Trophoblast cell (in vitro differentiated cells and primary cell): ENCODE data around the gene ULK4.
"Not testable (repeated sequence)": the region's sequence is repeated elsewhere in the genome, so short reads cannot be mapped to it uniquely, and the experiment has no call there.

Experiments
- DNase-seq, 2 donors: peaks; one replicate each; pipeline ENCODE4 v3.0.0-alpha.2; 2016
- H2AFZ ChIP-seq: 2 replicates; pipeline ENCODE4 v1.6.1; 2013; ENCODE audit warnings: low read length, moderate library complexity, mild to moderate bottlenecking; ENCODE audit not compliant: insufficient read depth, poor library complexity
- H2AK5ac ChIP-seq: 2 replicates; pipeline ENCODE4 v1.6.1; 2013; ENCODE audit warnings: mild to moderate bottlenecking, low read length
- H2BK120ac ChIP-seq: 2 replicates; pipeline ENCODE4 v1.6.1; 2013; ENCODE audit warnings: low read length, mild to moderate bottlenecking, moderate library complexity; ENCODE audit not compliant: insufficient read depth, poor library complexity
- H2BK12ac ChIP-seq: 2 replicates; pipeline ENCODE4 v1.6.1; 2013; ENCODE audit warnings: mild to moderate bottlenecking, low read length, moderate library complexity
- H2BK5ac ChIP-seq: 2 replicates; pipeline ENCODE4 v1.6.1; 2013; ENCODE audit warnings: low read length, low read depth, moderate library complexity, mild to moderate bottlenecking; ENCODE audit not compliant: poor library complexity
- H3K14ac ChIP-seq: 2 replicates; pipeline ENCODE4 v1.6.1; 2013; ENCODE audit warnings: mild to moderate bottlenecking, low read length
- H3K18ac ChIP-seq: 2 replicates; pipeline ENCODE4 v1.6.1; 2013; ENCODE audit warnings: mild to moderate bottlenecking, low read length
- H3K23ac ChIP-seq: 2 replicates; pipeline ENCODE4 v1.6.1; 2013; ENCODE audit warnings: low read length
- H3K27ac ChIP-seq: 2 replicates; pipeline ENCODE4 v1.5.1; 2013; ENCODE audit warnings: low read depth, mild to moderate bottlenecking, inconsistent platforms, low read length, moderate library complexity
- H3K27me3 ChIP-seq: 2 replicates; pipeline ENCODE4 v1.6.1; 2013; ENCODE audit warnings: inconsistent platforms, mild to moderate bottlenecking, low read length, moderate library complexity; ENCODE audit not compliant: insufficient read depth
- H3K36me3 ChIP-seq, 2 experiments: 1 replicate in 1 of 2; 2 replicates in 1 of 2; pipeline ENCODE4 v1.6.1; 2013; ENCODE audit warnings: low read length in 2 of 2, mild to moderate bottlenecking in 2 of 2, moderate library complexity in 1 of 2; ENCODE audit not compliant: insufficient read depth in 2 of 2, control insufficient read depth in 1 of 2
- H3K4ac ChIP-seq: 2 replicates; pipeline ENCODE4 v1.6.1; 2013; ENCODE audit warnings: low read depth, mild to moderate bottlenecking, low read length, moderate library complexity
- H3K4me1 ChIP-seq, 2 experiments: 1 replicate in 1 of 2; 2 replicates in 1 of 2; pipeline ENCODE4 v1.6.1; 2013; ENCODE audit warnings: low read length in 2 of 2, mild to moderate bottlenecking in 2 of 2, moderate library complexity in 1 of 2; ENCODE audit not compliant: insufficient read depth in 2 of 2, control insufficient read depth in 1 of 2
- H3K4me2 ChIP-seq: 2 replicates; pipeline ENCODE4 v1.6.1; 2013; ENCODE audit warnings: inconsistent platforms, mild to moderate bottlenecking, low read length, moderate library complexity
- H3K4me3 ChIP-seq: 2 replicates; pipeline ENCODE4 v1.5.1; 2013; ENCODE audit warnings: mild to moderate bottlenecking, low read depth, low read length, inconsistent platforms
- H3K79me1 ChIP-seq: one replicate; pipeline ENCODE4 v1.6.1; 2013; ENCODE audit warnings: low read length
- H3K79me2 ChIP-seq: 2 replicates; pipeline ENCODE4 v1.6.1; 2013; ENCODE audit warnings: low read length, mild to moderate bottlenecking; ENCODE audit not compliant: control insufficient read depth, insufficient read depth, poor library complexity
- H3K9ac ChIP-seq: 2 replicates; pipeline ENCODE4 v1.6.1; 2013; ENCODE audit warnings: mild to moderate bottlenecking, low read length
- H3K9me3 ChIP-seq: 2 replicates; pipeline ENCODE4 v1.6.1; 2013; ENCODE audit warnings: low read depth, mild to moderate bottlenecking, control low read depth, inconsistent platforms, low read length; ENCODE audit not compliant: insufficient read depth
- H4K12ac ChIP-seq: 2 replicates; pipeline ENCODE4 v1.6.1; 2013; ENCODE audit warnings: low read depth, mild to moderate bottlenecking, low read length, moderate library complexity
- H4K8ac ChIP-seq: 2 replicates; pipeline ENCODE4 v1.6.1; 2013; ENCODE audit warnings: low read depth, mild to moderate bottlenecking, low read length, moderate library complexity
- H4K91ac ChIP-seq: one replicate; pipeline ENCODE4 v1.6.1; 2013; ENCODE audit warnings: low read depth, mild to moderate bottlenecking, low read length, moderate library complexity
- WGBS: extraction: QIAGEN DNeasy Blood & Tissue Kit; methylation state at CpG from one replicate; pipeline ENCODE4 v1.1.7; 2013; ENCODE audit warnings: missing lambda C conversion rate; ENCODE audit not compliant: insufficient read length, insufficient coverage; ENCODE audit errors: extremely low coverage; 5-methylcytosine and 5-hydroxymethylcytosine counted together

ULK4 gene

GRCh38 chr3:41650406-41650805 lies 311.5 kb downstream of the ULK4 start:
- H3K4me1 ChIP-seq, result peaks cover 0 to 4% of the 10 kb centered on the region in 2 experiments
- H3K27ac ChIP-seq, result no peak overlapping the region
- no peak overlapping the region for H3K4me3 ChIP-seq
- no peak overlapping the region for H3K4ac ChIP-seq
- peaks cover 16% of the 10 kb centered on the region for H3K9me3 ChIP-seq
- WGBS, result no CpG with 5 or more reads among the region's 11 CpGs
- H2BK120ac ChIP-seq, result no peak overlapping the region
- no peak overlapping the region for H2BK5ac ChIP-seq
- DNase-seq, result no peak
- H3K23ac ChIP-seq, result no peak overlapping the region
- no peak overlapping the region for H2BK12ac ChIP-seq
- no peak overlapping the region for H4K8ac ChIP-seq
- H2AFZ ChIP-seq, result no peak overlapping the region
- H2AK5ac ChIP-seq, result no peak overlapping the region
- no peak overlapping the region for H3K9ac ChIP-seq
- H3K79me1 ChIP-seq, result no peaks in the 10 kb centered on the region
- no peaks in the 10 kb centered on the region for H3K79me2 ChIP-seq
- no peak overlapping the region for H4K91ac ChIP-seq
- no peak overlapping the region for H4K12ac ChIP-seq
- H3K36me3 ChIP-seq, result no peaks in the 10 kb centered on the region
- no peak overlapping the region for H3K18ac ChIP-seq
- no peak overlapping the region for H3K14ac ChIP-seq
- no peak overlapping the region for H3K4me2 ChIP-seq
- H3K27me3 ChIP-seq, result no peaks in the 10 kb centered on the region

GRCh38 chr3:41649129-41649739 lies 312.7 kb downstream of the ULK4 start:
- H3K18ac ChIP-seq, result no peak overlapping the region
- H3K9me3 ChIP-seq, result peaks cover 16% of the 10 kb centered on the region
- H3K4me2 ChIP-seq, result no peak overlapping the region
- no peak overlapping the region for H4K91ac ChIP-seq
- no peak overlapping the region for H2BK12ac ChIP-seq
- no peak overlapping the region for H3K4ac ChIP-seq
- no peaks in the 10 kb centered on the region for H3K79me1 ChIP-seq
- H3K14ac ChIP-seq, result no peak overlapping the region
- WGBS, result no CpG with 5 or more reads among the region's 8 CpGs
- no peak overlapping the region for H2AK5ac ChIP-seq
- H2BK5ac ChIP-seq, result no peak overlapping the region
- H3K4me3 ChIP-seq, result no peak overlapping the region
- H3K9ac ChIP-seq, result no peak overlapping the region
- no peak overlapping the region for H2AFZ ChIP-seq
- H3K23ac ChIP-seq, result no peak overlapping the region
- H3K4me1 ChIP-seq, result peaks cover 0 to 4% of the 10 kb centered on the region in 2 experiments
- no peaks in the 10 kb centered on the region for H3K79me2 ChIP-seq
- H4K12ac ChIP-seq, result no peak overlapping the region
- H3K36me3 ChIP-seq, result no peaks in the 10 kb centered on the region
- no peak overlapping the region for H2BK120ac ChIP-seq
- no peak overlapping the region for H4K8ac ChIP-seq
- H3K27me3 ChIP-seq, result no peaks in the 10 kb centered on the region
- H3K27ac ChIP-seq, result no peak overlapping the region
- no peak for DNase-seq

- not testable (repeated sequence) for H4K91ac ChIP-seq, H3K27me3 ChIP-seq, H3K4me2 ChIP-seq, H3K4me3 ChIP-seq, H2BK120ac ChIP-seq, H2AFZ ChIP-seq, H2AK5ac ChIP-seq, H2BK12ac ChIP-seq, H3K14ac ChIP-seq, H3K4me1 ChIP-seq, H3K36me3 ChIP-seq, H2BK5ac ChIP-seq, H3K18ac ChIP-seq, H3K9ac ChIP-seq, H3K27ac ChIP-seq, DNase-seq, H4K8ac ChIP-seq, H3K79me2 ChIP-seq, H3K4ac ChIP-seq, H3K23ac ChIP-seq, H3K79me1 ChIP-seq, H4K12ac ChIP-seq
- no CpG with 5 or more reads among the region's 17 CpGs for WGBS
- H3K9me3 ChIP-seq, result peaks cover 16% of the 10 kb centered on the region
These were observed 314.2 kb downstream of the ULK4 start for GRCh38 chr3:41647730-41648129.

- H3K9me3 ChIP-seq, result no peaks in the 10 kb centered on the region
- H3K27me3 ChIP-seq, result no peaks in the 10 kb centered on the region
- H4K8ac ChIP-seq, result no peak overlapping the region
- no peak overlapping the region for H3K23ac ChIP-seq
- no peaks in the 10 kb centered on the region for H3K36me3 ChIP-seq
- no peaks in the 10 kb centered on the region for H3K79me1 ChIP-seq
- H2BK12ac ChIP-seq, result no peak overlapping the region
- no peak overlapping the region for H3K18ac ChIP-seq
- H2AFZ ChIP-seq, result no peak overlapping the region
- H3K9ac ChIP-seq, result no peak overlapping the region
- H4K91ac ChIP-seq, result no peak overlapping the region
- DNase-seq, result no peak
- H2BK5ac ChIP-seq, result no peak overlapping the region
- no CpG with 5 or more reads among the region's 4 CpGs for WGBS
- H3K4me2 ChIP-seq, result no peak overlapping the region
- H4K12ac ChIP-seq, result no peak overlapping the region
- H3K14ac ChIP-seq, result no peak overlapping the region
- H3K4me1 ChIP-seq, result peaks cover 0 to 2% of the 10 kb centered on the region in 2 experiments
- no peak overlapping the region for H3K4me3 ChIP-seq
- H3K4ac ChIP-seq, result no peak overlapping the region
- H2BK120ac ChIP-seq, result no peak overlapping the region
- no peak overlapping the region for H2AK5ac ChIP-seq
- H3K79me2 ChIP-seq, result no peaks in the 10 kb centered on the region
- H3K27ac ChIP-seq, result no peak overlapping the region
These were observed 321.8 kb downstream of the ULK4 start for GRCh38 chr3:41640076-41640475.
